Fibroblast of peridontal ligament (primary cell): ENCODE results near the gene ACOXL.
A peak's percentile ranks its signal among the peaks of the same experiment; 100 is the strongest.
"Not testable (repeated sequence)": the region's sequence is repeated elsewhere in the genome, so short reads cannot be mapped to it uniquely, and the experiment has no call there.

Source experiments
- DNase-seq: peaks from one replicate; pipeline ENCODE4 v3.0.0-alpha.2; 2010; ENCODE audit errors: extremely low read depth

The ACOXL gene

GRCh38 chr2:110732422-110733413 lies at the start of gene ACOXL:
Gene ACOXL, plus strand, starts transcription at chr2:110732573. Its CDS starts 35,817 bp downstream, at chr2:110768390.
- no peak for DNase-seq

- DNase-seq, result no peak
Observed at GRCh38 chr2:110682872-110683271, 49.5 kb upstream of the ACOXL start.

- DNase-seq, result not testable (repeated sequence)
Observed at GRCh38 chr2:110687775-110688484, 44.4 kb upstream of the ACOXL start.

- DNase-seq, result no peak
Observed at GRCh38 chr2:110688594-110689091, 43.7 kb upstream of the ACOXL start.

GRCh38 chr2:110690083-110690965 lies 42.0 kb upstream of the ACOXL start:
- DNase-seq, result no peak

GRCh38 chr2:110691612-110692258 lies 40.6 kb upstream of the ACOXL start:
- no peak for DNase-seq

GRCh38 chr2:110695146-110695898 lies 37.1 kb upstream of the ACOXL start:
- DNase-seq, result not testable (repeated sequence)

GRCh38 chr2:110698253-110698652 lies 34.1 kb upstream of the ACOXL start:
- DNase-seq, result not testable (repeated sequence)

- DNase-seq, result no peak
Observed at GRCh38 chr2:110702514-110703380, 29.6 kb upstream of the ACOXL start.

- DNase-seq, result no peak
Observed at GRCh38 chr2:110707386-110707965, 24.9 kb upstream of the ACOXL start.

GRCh38 chr2:110708455-110708854 lies 23.9 kb upstream of the ACOXL start:
- DNase-seq, result no peak

- no peak for DNase-seq
Observed at GRCh38 chr2:110712737-110713136, 19.6 kb upstream of the ACOXL start.

GRCh38 chr2:110713513-110714362 lies 18.6 kb upstream of the ACOXL start:
- DNase-seq, result no peak

- DNase-seq, result no peak
Observed at GRCh38 chr2:110714452-110715224, 17.7 kb upstream of the ACOXL start.

- DNase-seq, result peak; percentile 13
Observed at GRCh38 chr2:110716959-110717645, 15.3 kb upstream of the ACOXL start.

- peak; percentile 2 for DNase-seq
Observed at GRCh38 chr2:110717734-110718133, 14.6 kb upstream of the ACOXL start.

- DNase-seq, result no peak
Observed at GRCh38 chr2:110718382-110718781, 14.0 kb upstream of the ACOXL start.
